T1000 (cell line): ENCODE results near the gene NAA40.
A peak's percentile ranks its signal among the peaks of the same experiment; 100 is the strongest.

Experiments used
- DNase-seq: peaks from one replicate; lab custom pipeline; 2025; ENCODE audit warnings: mixed read lengths; lab: John Stamatoyannopoulos, UW

The NAA40 gene

DNA sequence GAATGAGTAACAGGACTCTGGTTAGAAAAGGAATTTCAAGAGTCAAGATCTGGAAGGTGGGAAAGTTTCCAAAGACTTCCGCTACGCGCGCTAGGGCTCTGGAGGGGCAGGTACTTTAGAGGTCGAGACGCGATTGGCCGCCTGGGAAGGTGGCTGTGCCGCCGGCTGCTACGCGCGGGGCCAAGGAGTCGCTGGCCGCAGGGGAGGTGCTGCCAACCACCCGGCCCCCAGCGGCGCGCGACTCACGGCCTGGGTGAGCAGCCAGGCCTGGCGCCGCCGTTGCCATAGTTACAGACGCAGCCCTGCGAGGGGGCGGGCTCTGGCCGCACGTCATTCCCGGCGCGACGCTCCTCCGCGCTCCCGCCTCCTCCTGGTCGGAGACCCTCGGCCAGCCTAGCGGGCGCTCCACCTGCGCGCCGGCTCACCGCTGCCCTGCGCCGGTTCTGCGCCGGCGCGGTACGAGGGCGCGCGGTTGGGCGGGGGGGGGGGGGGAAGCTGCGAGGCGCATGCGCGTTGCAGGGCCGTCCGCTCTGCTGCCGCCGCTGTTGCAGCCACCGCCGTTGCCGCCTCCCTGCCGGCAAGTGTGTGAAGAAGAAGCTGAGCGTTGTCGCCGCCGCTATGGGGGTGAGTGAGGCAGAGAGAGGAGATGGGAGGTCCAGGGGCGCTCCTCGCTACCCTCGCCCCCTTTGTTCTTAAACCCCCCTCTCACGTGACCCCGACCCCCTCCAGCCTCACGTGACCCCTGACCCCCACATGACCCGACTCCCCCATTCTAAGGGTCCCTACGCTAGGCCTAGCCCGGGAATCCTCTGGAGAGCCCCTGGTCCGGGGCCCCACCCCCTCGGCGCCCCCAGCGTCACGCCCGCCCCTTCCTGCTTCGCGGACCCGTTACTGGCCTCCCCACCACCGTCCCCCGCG is at the start of gene NAA40:
Gene NAA40, plus strand, starts transcription at position 524 of the 918 bp plus-strand sequence. Its CDS starts 95 bp downstream, at position 619.
- peak; percentile 96 for DNase-seq

DNA sequence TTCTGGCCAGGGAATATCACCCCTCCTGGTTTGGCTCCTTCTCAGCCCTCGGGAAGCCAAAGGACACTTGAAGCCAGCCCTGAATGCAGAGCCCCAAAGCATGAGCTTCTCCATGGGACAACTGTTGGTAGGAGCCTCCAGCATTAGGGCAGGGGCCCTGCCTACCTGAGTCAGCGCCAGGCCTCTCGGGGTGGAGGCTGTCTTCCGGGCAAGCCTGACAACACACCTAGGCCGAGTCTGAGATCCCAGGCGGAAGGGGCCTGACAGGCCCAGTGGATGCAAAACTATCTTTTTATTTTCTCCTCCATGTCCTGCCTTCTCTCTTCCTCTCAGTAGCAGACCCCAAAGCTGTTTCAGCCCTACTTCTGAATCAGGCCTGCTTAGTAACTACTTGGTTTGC is 49.5 kb upstream of the NAA40 start:
- no peak for DNase-seq

- DNase-seq, result no peak
Measured at GRCh38 chr11:63890368-63890767, 48.4 kb upstream of the NAA40 start.

DNA sequence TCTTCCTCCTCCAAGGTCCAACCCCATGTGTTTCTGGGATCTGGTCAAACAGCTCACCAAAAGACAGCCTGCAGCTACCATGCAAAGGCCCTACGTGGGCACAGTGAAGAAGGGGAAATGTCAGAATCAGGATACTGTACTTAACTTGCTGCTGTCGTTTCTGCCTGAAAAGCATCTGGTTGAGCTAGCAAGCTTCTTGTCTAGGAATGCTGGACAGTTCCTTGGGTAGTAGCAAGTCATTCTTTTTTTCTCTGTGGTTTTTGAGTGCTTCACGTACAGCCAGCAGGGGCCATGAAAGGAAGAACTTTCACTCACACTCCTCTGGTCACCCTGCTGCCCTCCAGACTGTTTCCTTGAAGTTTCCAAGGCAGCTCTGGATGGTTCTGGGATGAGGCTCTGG is 46.6 kb upstream of the NAA40 start:
- DNase-seq, result no peak

DNA sequence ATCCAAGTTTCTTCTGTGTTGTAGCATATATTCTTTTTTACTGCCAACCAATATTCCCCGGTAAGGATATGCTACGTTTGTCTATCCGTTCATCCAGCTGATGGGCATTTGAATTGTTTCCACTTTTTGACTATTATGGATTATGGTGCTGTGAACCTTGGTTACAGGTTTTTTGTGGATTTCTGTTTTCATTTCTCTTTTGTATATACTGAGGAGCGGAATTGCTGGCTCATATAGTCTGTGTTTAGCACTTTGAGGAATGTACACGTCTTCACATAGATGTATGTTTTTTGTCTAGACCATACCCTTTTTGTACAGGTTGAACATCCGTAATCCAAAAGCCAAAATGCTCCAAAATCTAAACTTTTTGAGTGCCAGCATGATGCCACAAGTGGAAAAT is 45.4 kb upstream of the NAA40 start:
- DNase-seq, result no peak

- DNase-seq, result no peak
Measured at GRCh38 chr11:63896071-63896470, 42.7 kb upstream of the NAA40 start.

- DNase-seq, result no peak
Measured at GRCh38 chr11:63897459-63898146, 41.2 kb upstream of the NAA40 start.

DNA sequence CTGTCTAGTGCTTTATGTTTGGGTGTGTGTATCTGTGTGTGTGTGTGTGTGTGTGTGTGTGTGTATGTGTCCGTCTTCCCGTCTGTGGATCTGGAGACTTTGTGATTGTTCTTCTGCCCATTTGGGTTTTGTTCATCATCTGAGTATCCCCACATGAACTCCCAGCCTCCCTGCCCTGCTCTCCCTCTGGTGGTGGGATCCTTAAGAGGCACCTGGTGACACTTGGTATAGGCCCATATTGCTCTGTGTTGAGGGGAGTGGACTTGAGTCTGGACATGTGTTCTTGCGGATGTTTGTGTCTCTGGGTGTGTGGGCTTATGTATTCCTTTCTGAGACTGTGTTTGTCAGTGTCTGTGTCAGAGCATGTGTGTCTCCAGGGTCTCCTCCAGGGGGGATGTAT is 37.1 kb upstream of the NAA40 start:
- no peak for DNase-seq

DNA sequence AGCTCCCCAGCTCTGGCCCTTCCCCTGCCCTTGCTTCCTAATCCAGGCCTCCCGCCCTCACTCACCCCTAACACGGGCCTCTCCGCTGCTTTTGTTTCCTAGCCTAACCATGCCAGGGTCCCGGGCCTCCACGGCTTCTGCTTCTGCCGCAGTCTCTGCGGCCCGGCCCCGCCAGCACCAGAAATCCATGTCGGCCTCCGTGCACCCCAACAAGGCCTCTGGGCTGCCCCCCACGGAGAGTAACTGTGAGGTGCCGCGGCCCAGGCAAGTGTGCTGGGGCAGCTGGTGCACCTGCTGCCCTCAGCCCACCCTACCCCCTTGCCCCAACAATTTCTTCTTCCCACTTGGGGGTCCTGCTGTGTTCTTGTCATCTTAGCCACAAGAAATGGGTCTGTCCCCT is 34.9 kb upstream of the NAA40 start:
- DNase-seq, result no peak

DNA sequence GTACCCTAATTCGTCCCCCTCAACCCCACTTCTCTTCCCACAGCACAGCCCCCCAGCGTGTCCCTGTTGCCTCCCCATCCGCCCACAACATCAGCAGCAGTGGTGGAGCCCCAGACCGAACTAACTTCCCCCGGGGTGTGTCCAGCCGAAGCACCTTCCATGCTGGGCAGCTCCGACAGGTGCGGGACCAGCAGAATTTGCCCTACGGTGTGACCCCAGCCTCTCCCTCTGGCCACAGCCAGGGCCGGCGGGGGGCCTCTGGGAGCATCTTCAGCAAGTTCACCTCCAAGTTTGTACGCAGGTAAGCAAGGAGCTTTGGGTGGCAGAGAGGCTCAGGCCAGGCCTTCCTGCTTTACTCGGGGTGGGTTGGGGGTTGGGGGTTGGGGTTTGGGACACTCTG is 34.1 kb upstream of the NAA40 start:
- no peak for DNase-seq

- no peak for DNase-seq
Measured at GRCh38 chr11:63905179-63905578, 33.6 kb upstream of the NAA40 start.

DNA sequence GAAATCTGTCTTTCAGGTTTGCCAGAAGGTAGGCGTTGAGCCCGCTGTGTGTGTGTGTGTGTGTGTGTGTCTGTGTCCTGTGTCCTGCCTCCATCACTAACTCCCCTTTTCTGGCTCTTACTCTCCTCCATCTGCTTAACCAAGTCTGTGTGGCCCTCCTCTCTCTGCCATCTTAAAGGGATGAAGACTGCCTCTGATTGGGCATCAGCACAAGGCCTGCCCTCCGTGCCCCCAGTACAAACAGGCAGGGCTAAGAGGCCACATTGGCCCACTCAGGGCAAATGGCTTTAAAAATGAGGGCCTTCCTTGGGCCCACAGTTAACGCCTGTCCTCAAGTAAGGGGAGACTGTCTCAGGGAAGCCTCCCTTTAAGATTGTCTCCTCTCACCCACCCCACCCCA is 32.7 kb upstream of the NAA40 start:
- DNase-seq, result no peak

- no peak for DNase-seq
Measured at GRCh38 chr11:63906585-63906984, 32.2 kb upstream of the NAA40 start.

DNA sequence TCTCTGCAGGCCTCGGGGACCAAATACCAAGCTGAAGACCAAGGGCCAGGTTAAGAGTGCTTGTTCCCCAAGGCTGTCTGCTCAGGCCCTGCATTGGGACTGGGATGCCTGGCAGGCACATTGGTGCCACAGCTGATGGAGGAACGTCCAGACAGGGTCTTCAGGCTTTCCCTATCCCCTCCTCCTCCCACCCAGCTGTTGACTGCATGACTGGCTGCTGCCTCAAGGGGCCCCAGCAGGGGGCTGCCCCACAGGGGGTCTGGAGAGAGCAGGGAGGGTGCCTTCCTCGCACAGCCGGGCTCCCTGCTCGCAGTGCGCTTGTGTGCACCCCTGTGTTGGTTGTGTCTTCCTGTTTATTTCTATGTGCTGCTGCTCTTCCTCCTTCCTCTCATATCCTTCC is 31.7 kb upstream of the NAA40 start:
- no peak for DNase-seq

DNA sequence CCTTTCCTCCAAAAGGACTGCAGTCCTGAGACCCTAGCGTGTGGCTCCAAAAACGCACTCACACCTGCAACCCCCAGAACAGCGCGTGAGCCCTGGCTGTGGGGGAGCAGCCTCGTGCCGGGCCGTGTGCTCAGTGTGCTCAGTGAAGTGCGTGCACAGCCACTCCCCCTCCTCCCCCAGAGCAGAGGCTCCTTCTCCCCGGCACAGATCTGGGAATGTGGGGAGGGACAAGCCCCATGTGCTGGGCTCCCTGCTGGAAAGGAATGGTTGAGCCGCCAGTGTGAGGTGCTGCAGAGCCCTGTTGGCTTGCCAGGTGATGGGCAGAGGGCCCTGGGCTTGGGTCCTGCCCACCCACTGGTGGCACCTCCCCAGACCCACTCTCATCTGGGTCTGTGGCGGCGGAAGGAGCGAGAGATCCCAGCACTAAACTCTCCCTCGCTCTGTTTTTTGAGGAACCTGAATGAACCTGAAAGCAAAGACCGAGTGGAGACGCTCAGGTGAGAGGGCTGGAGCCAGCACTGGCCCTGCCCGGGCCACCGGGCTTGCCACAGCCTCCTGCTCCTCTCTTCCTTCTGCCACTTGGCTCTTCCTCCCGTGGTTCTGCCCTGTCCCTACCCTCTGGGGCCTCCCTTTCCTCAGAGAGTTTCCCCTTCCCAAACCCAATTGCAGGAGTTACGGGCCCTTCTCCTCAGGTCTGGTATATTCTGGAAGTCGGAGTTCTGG is 30.8 kb upstream of the NAA40 start:
- no peak for DNase-seq

- DNase-seq, result no peak
Measured at GRCh38 chr11:63908631-63909401, 30.0 kb upstream of the NAA40 start.

GRCh38 chr11:63909591-63910506 is 29.0 kb upstream of the NAA40 start:
- DNase-seq, result no peak

DNA sequence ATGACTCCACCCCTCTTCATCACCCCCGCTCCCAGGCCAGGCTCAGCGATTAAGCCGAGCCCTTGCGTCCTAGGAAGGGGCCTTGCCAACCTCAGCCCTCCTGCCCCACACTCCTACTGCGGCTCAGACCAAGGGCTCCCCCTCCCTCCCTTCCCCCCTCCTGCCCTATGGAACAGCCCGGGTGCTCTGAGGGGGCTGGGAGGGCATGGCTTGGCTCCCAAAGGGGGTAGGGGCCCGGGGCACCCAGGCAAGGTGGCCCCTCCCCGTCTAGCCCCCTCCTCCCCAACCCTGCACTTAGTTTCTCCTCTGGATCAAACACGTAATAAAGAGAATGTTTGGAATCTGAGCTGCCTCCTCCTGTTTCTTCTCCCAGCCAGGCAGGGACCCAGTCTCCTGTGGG is 28.1 kb upstream of the NAA40 start:
- DNase-seq, result no peak

GRCh38 chr11:63911440-63911839 is 27.4 kb upstream of the NAA40 start:
- no peak for DNase-seq

- no peak for DNase-seq
Measured at GRCh38 chr11:63911876-63912275, 26.9 kb upstream of the NAA40 start.

GRCh38 chr11:63912678-63913077 is 26.1 kb upstream of the NAA40 start:
- no peak for DNase-seq
